Glutamatergic neuron (in vitro differentiated cells): ENCODE data around the gene PPEF2. TPM values are rescaled to one million over a fixed set of nuclear protein-coding genes. Genes with fewer than 3 reads are reported as not detected.

ENCODE experiments used
- DNase-seq: peaks from one replicate; pipeline ENCODE4 v3.0.0; 2022
- H3K27ac Mint-ChIP-seq: one replicate; pipeline ENCODE4 v1.8.0; 2020; ENCODE audit warnings: mild to moderate bottlenecking, mixed read lengths, inconsistent platforms; ENCODE audit not compliant: unreplicated experiment
- H3K27me3 Mint-ChIP-seq: one replicate; pipeline ENCODE4 v1.8.0; 2020; ENCODE audit warnings: mild to moderate bottlenecking, moderate library complexity, mixed read lengths, inconsistent platforms; ENCODE audit not compliant: unreplicated experiment
- H3K36me3 Mint-ChIP-seq: one replicate; pipeline ENCODE4 v1.8.0; 2020; ENCODE audit warnings: mild to moderate bottlenecking, mixed read lengths, inconsistent platforms; ENCODE audit not compliant: unreplicated experiment
- H3K4me1 Mint-ChIP-seq: one replicate; pipeline ENCODE4 v1.8.0; 2020; ENCODE audit warnings: mild to moderate bottlenecking, low read depth, mixed read lengths, inconsistent platforms; ENCODE audit not compliant: unreplicated experiment
- H3K4me3 Mint-ChIP-seq: one replicate; pipeline ENCODE4 v1.8.0; 2020; ENCODE audit warnings: mild to moderate bottlenecking, mixed read lengths, inconsistent platforms; ENCODE audit not compliant: unreplicated experiment
- H3K9me3 Mint-ChIP-seq: one replicate; pipeline ENCODE4 v1.8.0; 2020; ENCODE audit warnings: mild to moderate bottlenecking, moderate library complexity, mixed read lengths, inconsistent platforms; ENCODE audit not compliant: unreplicated experiment
- total RNA-seq: library from RNA; stranded (reverse); fragmentation: NEBNext Ultra II Directional; extraction: Animal tissue kit (Norgen Biotek cat#: 25700); gene quantifications from one replicate; pipeline ENCODE4 v1.2.1, GENCODE V29; 2021; ENCODE audit not compliant: unreplicated experiment
- TF ChIP-seq, protein P1 (sequence below): fragments of 200-600 bp; sonication (generic); IDR thresholded peaks from one replicate; pipeline ENCODE4 v1.5.0; 2021; ENCODE audit not compliant: partially characterized antibody, unreplicated experiment

Gene PPEF2
- total RNA-seq, 1 donor from 2014 or later = not detected

DNA sequence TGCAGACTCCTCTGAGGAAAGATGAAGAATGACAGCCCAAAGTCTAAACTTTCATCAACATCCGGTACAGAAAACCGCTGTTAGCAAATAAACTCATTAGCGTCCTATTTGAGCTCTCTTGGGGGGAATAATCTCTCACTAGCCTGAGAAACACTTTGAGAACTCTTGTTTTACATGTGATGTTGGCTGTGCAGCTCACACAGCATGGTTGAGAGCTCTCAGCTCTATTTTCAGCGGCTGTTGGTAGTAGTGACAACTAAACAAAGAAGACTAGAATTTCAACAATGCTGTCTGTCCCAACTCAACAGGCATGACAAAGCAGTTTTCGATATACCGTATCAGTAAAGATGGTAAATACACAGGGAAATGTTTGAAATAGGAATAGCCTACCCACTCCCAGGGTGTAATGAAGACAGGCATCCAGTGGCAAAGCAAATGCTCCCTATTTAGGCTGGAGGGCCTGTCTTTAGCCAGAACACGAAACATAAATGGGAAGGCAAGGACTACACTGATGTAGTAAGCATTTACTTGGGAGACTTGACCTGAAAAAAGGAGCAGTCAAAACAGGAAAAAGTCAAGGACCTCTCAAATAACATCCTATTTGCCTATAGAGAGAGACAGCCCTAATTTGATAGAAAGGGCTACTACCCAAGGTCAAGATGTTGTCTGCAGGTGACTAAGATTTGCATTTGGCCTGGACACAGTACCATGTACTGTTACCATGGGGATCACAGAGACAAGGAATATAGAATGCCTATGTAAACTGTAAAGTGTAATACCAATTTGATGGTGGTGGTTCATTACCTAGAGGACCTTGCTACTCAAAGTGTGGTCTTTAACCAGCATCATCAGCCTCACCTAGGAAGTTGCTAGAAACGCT lies 60.4 kb downstream of the PPEF2 start:
- H3K4me3 Mint-ChIP-seq = no peak overlapping the region
- no peaks in the 10 kb centered on the region for H3K36me3 Mint-ChIP-seq
- H3K27ac Mint-ChIP-seq = no peak overlapping the region

DNA sequence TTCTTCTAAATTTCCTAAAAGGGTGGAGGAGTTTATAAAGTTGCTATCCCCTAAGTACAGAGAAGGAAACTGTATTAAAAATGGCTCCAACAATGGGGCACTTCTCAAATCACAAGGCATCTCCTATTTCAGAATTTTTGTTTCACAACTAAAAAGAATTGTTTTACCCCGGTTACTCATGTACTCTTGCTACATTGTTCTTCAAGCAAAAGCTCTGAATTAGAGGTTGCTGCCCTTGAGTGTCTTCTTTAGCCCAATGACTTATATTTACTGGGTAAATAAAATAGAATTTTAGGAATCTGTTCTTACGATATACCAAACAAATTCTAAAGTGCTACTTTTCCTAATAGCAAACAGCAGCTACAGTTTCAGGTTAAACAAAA lies 67.5 kb downstream of the PPEF2 start:
- Mint-ChIP-seq H3K9me3 (no peaks in the 10 kb centered on the region), H3K4me1 (peaks cover 5% of the 10 kb centered on the region), H3K36me3 (no peaks in the 10 kb centered on the region), H3K27ac (no peak overlapping the region), H3K27me3 (peaks cover 2% of the 10 kb centered on the region), H3K4me3 (no peak overlapping the region)
- DNase-seq = no peak
- TF ChIP-seq, protein P1, sequence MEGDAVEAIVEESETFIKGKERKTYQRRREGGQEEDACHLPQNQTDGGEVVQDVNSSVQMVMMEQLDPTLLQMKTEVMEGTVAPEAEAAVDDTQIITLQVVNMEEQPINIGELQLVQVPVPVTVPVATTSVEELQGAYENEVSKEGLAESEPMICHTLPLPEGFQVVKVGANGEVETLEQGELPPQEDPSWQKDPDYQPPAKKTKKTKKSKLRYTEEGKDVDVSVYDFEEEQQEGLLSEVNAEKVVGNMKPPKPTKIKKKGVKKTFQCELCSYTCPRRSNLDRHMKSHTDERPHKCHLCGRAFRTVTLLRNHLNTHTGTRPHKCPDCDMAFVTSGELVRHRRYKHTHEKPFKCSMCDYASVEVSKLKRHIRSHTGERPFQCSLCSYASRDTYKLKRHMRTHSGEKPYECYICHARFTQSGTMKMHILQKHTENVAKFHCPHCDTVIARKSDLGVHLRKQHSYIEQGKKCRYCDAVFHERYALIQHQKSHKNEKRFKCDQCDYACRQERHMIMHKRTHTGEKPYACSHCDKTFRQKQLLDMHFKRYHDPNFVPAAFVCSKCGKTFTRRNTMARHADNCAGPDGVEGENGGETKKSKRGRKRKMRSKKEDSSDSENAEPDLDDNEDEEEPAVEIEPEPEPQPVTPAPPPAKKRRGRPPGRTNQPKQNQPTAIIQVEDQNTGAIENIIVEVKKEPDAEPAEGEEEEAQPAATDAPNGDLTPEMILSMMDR = no peak

More for the DNA sequence above, 60.4 kb downstream of the PPEF2 start:
- Mint-ChIP-seq H3K4me1 (no peaks in the 10 kb centered on the region), H3K27me3 (no peaks in the 10 kb centered on the region), H3K9me3 (no peaks in the 10 kb centered on the region)
- DNase-seq = no peak
- TF ChIP-seq, protein P1 = no peak

DNA sequence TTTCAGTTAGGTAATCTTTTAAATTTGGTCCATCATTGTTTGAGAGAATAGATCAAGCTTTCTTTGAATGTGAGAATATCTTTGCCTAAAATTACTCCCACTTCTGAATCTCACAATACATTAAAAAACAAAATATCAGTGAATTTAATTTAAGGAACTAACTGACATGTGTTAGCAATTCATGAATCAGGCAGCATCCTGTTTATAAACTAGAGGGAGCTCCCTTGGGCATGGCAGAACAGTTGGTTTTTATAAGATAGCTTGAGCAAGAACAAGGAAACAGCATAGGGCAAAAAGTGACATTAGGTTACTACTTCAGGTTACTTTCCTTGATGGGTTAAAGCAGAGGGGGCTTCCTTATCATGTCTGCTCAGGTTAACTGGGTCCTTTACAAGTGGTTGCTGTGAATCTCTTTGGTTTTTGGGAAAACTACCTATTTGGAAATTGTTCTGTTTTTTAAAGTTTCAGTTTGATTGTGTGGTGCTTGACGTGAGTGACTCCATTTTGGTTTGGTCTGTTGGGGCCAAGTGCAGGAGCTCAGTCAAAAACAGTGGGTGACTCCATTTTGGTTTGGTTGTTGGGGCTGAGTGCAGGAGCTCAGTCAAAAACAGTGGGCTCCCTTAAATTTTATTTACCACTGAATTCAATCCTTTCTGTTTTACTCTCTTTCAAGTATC lies 68.0 kb downstream of the PPEF2 start:
- H3K4me3 Mint-ChIP-seq = no peak overlapping the region
- peaks cover 5% of the 10 kb centered on the region for H3K4me1 Mint-ChIP-seq
- H3K27me3 Mint-ChIP-seq = peaks cover 2% of the 10 kb centered on the region
- no peak for DNase-seq
- H3K27ac Mint-ChIP-seq = no peak overlapping the region
- H3K36me3 Mint-ChIP-seq = no peaks in the 10 kb centered on the region
- H3K9me3 Mint-ChIP-seq = no peaks in the 10 kb centered on the region
- TF ChIP-seq, protein P1 = no peak

DNA sequence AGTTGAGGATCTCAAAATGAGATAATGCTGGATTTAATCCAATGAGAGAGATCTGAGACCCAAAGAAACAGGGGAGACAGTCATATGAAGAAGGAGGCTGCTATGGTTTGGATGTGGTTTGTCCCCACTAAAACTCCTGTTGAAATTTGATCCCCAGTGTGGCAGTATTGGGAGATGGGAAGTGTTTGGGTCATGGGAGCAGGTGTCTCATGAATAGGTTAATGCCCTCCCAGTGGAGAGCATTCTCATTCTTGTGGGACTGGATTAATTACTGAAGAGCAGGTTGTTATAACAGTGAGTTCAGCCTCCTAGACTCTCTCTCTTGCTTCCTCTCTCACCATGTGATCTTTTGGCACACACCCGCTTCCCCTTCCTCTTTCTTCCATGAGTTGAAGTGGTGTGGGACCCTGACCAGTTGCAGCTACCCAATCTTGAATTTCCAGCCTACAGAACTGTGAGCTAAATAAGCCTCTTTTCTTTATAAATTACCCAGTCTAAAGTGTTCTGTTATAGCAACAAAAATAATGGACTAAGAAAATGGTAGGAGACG lies 70.3 kb downstream of the PPEF2 start:
- no peaks in the 10 kb centered on the region for H3K36me3 Mint-ChIP-seq
- no peak for DNase-seq
- H3K4me1 Mint-ChIP-seq = peaks cover 5% of the 10 kb centered on the region
- no peak overlapping the region for H3K27ac Mint-ChIP-seq
- no peaks in the 10 kb centered on the region for H3K9me3 Mint-ChIP-seq
- peaks cover 2% of the 10 kb centered on the region for H3K27me3 Mint-ChIP-seq
- no peak overlapping the region for H3K4me3 Mint-ChIP-seq
- TF ChIP-seq, protein P1 = no peak

DNA sequence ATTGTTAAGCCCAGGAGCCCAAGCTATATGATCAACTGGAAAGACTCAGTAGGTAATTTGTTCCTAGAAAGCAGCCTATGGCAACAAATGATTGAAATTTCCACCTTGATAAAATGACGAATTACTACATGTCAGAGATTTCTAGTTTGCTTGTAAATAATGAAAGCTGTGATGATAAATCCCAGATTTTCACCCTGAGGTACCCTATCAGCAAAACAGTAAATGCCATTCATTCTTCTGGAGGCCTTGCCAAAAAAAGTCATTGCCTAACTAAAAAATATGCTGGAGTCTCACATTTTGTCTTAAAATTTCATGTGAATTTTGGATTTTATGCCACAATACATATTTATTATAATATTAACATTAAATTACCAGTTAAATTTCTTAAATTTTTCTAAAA lies 71.3 kb downstream of the PPEF2 start:
- no peak for DNase-seq
- Mint-ChIP-seq H3K27me3 (peaks cover 2% of the 10 kb centered on the region), H3K27ac (no peak overlapping the region), H3K36me3 (no peaks in the 10 kb centered on the region), H3K9me3 (no peaks in the 10 kb centered on the region), H3K4me1 (peaks cover 5% of the 10 kb centered on the region), H3K4me3 (no peak overlapping the region)
- TF ChIP-seq, protein P1 = no peak
